ENCODE results near the gene TNFAIP8. TPM values are rescaled to one million over a fixed set of nuclear protein-coding genes. Genes with fewer than 3 reads are reported as not detected.

TNFAIP8 gene
- total and polyA plus RNA-seq, 10 of the 15 experiments (the other 5 are each of a cell fraction or from before 2014, with no cell fraction given), result 124 to 324 (median 177) TPM

DNA sequence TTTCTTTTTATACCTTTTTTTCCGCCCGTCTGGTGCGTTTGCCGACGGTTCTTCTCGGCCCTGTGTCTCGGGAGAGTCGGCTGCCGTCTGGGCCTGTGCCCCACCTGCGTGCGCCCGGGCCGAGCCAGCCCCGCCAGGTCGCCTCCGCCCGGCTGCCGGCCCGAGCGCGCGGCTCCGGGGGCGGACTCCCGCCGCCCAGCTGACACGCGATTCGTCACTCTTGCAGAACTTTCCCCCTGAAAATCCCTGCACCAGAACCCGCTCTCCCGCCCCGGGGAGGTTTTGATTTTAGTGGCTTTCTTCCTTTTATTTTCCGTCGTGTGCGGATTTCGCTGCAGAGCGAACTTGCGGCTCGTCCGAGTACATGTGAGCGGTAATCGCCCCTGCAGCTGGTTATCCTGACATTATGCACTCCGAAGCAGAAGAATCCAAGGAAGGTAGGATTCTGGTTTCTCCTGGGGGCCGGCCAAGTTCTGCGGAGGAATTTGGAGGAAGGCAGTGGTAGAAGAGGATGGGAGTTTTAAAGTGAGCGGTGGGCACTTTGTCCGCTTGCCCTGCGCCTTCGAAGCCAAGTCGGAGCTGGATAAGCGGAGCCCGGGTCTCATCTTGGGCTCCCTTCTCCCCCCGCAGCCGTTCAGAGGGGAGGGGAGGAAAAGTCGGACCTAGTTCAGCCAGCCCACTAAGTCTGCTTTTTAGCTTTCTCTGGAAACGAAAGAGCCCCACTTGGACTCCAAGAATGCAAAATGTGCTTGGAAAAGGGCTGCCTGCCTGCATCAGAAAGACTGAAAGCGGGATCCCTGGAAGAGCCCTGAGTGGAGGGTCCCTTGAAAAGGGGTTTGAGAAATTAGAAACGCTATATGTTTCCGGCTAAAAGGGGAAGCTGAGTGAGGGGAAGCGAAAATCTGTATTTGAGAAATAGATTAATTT, at the start of gene TNFAIP8 (continued):
- TF ChIP-seq MEF2A (IDR thresholded peaks at IDR 0.05; ENCODE audit: insufficient read depth, low read depth, low read length) (peak; percentile 78), MYC (IDR thresholded peaks at IDR 0.05; ENCODE audit: insufficient read depth, insufficient read length, insufficient replicate concordance, low read length, severe bottlenecking) (no peak), NR2F1 (conservative IDR thresholded peaks at IDR 0.05) (no peak; the same call in none of the 2 replicates), YY1 (IDR thresholded peaks at IDR 0.05; ENCODE audit: low read depth, low read length) (peak; percentile 43; the same call in 1 of the 2 replicates), CEBPB (IDR thresholded peaks at IDR 0.05; ENCODE audit: borderline replicate concordance in 1 of 2, low read depth in 2 of 2, low read length in 2 of 2) (peak in 1 of 2 experiments; percentile 25; a peak in 1 of 4 replicates), SIX5 (IDR thresholded peaks at IDR 0.05; ENCODE audit: low read depth, low read length, severe bottlenecking) (no peak), SMAD5 (IDR thresholded peaks at IDR 0.05; ENCODE audit: low read depth) (peak; percentile 66; the same call in 1 of the 2 replicates), TARDBP (IDR thresholded peaks at IDR 0.05; ENCODE audit: borderline replicate concordance) (no peak), RUNX3 (IDR thresholded peaks at IDR 0.05; ENCODE audit: low read length) (peak; percentile 77)
- TF ChIP-seq, protein P1, sequence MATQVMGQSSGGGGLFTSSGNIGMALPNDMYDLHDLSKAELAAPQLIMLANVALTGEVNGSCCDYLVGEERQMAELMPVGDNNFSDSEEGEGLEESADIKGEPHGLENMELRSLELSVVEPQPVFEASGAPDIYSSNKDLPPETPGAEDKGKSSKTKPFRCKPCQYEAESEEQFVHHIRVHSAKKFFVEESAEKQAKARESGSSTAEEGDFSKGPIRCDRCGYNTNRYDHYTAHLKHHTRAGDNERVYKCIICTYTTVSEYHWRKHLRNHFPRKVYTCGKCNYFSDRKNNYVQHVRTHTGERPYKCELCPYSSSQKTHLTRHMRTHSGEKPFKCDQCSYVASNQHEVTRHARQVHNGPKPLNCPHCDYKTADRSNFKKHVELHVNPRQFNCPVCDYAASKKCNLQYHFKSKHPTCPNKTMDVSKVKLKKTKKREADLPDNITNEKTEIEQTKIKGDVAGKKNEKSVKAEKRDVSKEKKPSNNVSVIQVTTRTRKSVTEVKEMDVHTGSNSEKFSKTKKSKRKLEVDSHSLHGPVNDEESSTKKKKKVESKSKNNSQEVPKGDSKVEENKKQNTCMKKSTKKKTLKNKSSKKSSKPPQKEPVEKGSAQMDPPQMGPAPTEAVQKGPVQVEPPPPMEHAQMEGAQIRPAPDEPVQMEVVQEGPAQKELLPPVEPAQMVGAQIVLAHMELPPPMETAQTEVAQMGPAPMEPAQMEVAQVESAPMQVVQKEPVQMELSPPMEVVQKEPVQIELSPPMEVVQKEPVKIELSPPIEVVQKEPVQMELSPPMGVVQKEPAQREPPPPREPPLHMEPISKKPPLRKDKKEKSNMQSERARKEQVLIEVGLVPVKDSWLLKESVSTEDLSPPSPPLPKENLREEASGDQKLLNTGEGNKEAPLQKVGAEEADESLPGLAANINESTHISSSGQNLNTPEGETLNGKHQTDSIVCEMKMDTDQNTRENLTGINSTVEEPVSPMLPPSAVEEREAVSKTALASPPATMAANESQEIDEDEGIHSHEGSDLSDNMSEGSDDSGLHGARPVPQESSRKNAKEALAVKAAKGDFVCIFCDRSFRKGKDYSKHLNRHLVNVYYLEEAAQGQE (IDR thresholded peaks at IDR 0.05; ENCODE audit: low read depth, low read length), result peak; percentile 40; the same call in 1 of the 2 replicates
- TF ChIP-seq, protein P2, sequence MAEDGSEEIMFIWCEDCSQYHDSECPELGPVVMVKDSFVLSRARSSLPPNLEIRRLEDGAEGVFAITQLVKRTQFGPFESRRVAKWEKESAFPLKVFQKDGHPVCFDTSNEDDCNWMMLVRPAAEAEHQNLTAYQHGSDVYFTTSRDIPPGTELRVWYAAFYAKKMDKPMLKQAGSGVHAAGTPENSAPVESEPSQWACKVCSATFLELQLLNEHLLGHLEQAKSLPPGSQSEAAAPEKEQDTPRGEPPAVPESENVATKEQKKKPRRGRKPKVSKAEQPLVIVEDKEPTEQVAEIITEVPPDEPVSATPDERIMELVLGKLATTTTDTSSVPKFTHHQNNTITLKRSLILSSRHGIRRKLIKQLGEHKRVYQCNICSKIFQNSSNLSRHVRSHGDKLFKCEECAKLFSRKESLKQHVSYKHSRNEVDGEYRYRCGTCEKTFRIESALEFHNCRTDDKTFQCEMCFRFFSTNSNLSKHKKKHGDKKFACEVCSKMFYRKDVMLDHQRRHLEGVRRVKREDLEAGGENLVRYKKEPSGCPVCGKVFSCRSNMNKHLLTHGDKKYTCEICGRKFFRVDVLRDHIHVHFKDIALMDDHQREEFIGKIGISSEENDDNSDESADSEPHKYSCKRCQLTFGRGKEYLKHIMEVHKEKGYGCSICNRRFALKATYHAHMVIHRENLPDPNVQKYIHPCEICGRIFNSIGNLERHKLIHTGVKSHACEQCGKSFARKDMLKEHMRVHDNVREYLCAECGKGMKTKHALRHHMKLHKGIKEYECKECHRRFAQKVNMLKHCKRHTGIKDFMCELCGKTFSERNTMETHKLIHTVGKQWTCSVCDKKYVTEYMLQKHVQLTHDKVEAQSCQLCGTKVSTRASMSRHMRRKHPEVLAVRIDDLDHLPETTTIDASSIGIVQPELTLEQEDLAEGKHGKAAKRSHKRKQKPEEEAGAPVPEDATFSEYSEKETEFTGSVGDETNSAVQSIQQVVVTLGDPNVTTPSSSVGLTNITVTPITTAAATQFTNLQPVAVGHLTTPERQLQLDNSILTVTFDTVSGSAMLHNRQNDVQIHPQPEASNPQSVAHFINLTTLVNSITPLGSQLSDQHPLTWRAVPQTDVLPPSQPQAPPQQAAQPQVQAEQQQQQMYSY (CRISPR knock-in tag; IDR thresholded peaks at IDR 0.05), result no peak
- TF ChIP-seq, protein P3, sequence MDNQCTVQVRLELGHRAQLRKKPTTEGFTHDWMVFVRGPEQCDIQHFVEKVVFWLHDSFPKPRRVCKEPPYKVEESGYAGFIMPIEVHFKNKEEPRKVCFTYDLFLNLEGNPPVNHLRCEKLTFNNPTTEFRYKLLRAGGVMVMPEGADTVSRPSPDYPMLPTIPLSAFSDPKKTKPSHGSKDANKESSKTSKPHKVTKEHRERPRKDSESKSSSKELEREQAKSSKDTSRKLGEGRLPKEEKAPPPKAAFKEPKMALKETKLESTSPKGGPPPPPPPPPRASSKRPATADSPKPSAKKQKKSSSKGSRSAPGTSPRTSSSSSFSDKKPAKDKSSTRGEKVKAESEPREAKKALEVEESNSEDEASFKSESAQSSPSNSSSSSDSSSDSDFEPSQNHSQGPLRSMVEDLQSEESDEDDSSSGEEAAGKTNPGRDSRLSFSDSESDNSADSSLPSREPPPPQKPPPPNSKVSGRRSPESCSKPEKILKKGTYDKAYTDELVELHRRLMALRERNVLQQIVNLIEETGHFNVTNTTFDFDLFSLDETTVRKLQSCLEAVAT (IDR thresholded peaks at IDR 0.05), result peak; percentile 80; the same call in 1 of the 2 replicates
- TF ChIP-seq, protein P4, sequence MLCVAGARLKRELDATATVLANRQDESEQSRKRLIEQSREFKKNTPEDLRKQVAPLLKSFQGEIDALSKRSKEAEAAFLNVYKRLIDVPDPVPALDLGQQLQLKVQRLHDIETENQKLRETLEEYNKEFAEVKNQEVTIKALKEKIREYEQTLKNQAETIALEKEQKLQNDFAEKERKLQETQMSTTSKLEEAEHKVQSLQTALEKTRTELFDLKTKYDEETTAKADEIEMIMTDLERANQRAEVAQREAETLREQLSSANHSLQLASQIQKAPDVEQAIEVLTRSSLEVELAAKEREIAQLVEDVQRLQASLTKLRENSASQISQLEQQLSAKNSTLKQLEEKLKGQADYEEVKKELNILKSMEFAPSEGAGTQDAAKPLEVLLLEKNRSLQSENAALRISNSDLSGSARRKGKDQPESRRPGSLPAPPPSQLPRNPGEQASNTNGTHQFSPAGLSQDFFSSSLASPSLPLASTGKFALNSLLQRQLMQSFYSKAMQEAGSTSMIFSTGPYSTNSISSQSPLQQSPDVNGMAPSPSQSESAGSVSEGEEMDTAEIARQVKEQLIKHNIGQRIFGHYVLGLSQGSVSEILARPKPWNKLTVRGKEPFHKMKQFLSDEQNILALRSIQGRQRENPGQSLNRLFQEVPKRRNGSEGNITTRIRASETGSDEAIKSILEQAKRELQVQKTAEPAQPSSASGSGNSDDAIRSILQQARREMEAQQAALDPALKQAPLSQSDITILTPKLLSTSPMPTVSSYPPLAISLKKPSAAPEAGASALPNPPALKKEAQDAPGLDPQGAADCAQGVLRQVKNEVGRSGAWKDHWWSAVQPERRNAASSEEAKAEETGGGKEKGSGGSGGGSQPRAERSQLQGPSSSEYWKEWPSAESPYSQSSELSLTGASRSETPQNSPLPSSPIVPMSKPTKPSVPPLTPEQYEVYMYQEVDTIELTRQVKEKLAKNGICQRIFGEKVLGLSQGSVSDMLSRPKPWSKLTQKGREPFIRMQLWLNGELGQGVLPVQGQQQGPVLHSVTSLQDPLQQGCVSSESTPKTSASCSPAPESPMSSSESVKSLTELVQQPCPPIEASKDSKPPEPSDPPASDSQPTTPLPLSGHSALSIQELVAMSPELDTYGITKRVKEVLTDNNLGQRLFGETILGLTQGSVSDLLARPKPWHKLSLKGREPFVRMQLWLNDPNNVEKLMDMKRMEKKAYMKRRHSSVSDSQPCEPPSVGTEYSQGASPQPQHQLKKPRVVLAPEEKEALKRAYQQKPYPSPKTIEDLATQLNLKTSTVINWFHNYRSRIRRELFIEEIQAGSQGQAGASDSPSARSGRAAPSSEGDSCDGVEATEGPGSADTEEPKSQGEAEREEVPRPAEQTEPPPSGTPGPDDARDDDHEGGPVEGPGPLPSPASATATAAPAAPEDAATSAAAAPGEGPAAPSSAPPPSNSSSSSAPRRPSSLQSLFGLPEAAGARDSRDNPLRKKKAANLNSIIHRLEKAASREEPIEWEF (IDR thresholded peaks at IDR 0.05; ENCODE audit: insufficient replicate concordance, low read depth, low read length), result peak; percentile 59

Measured in GM12878 (cell line).